Sigmoid colon (tissue), 4 donors: ENCODE data around the gene FAXDC2.

Experiments used
- EP300 ChIP-seq, 4 donors: sonication (generic); formaldehyde crosslinking; IDR thresholded peaks; one replicate each; pipeline ENCODE4 v1.6.1; 2017; ENCODE audit warnings: antibody characterized with exemption in 4 of 4
- POLR2AphosphoS5 ChIP-seq, 4 donors: sonication (generic); formaldehyde crosslinking; IDR thresholded peaks; one replicate each; pipeline ENCODE4 v1.6.1; 2017; ENCODE audit warnings: antibody characterized with exemption in 4 of 4

GRCh38 chr5:154850255-154851062, at the start of gene FAXDC2:
- TF ChIP-seq EP300 (IDR thresholded peaks at IDR 0.05): no peak
- TF ChIP-seq POLR2AphosphoS5 (IDR thresholded peaks at IDR 0.05): peak; percentile 66 to 92 (median 87)
